BE2C (cell line): Measurements from ENCODE around the gene PNPO. TPM values are rescaled to one million over a fixed set of nuclear protein-coding genes. Genes with fewer than 3 reads are reported as not detected.
A peak's percentile ranks its signal among the peaks of the same experiment; 100 is the strongest.

ENCODE experiments used
- DNase-seq: peaks from one replicate; pipeline ENCODE4 v3.0.0-alpha.2; 2020
- H3K27me3 ChIP-seq: fragments of 250-450 bp; sonication (Bioruptor Pico); 2 replicates; pipeline ENCODE4 v1.5.1; 2020; ENCODE audit warnings: mild to moderate bottlenecking
- H3K36me3 ChIP-seq: fragments of 250-450 bp; sonication (Bioruptor Pico); 2 replicates; pipeline ENCODE4 v1.5.1; 2020; ENCODE audit warnings: mild to moderate bottlenecking
- H3K4me1 ChIP-seq: fragments of 250-450 bp; sonication (Bioruptor Pico); 2 replicates; pipeline ENCODE4 v1.5.1; 2020
- H3K4me3 ChIP-seq: 2 replicates; pipeline ENCODE4 v1.5.1; 2011; ENCODE audit warnings: low read depth, low read length
- H3K9me3 ChIP-seq: fragments of 250-450 bp; sonication (Bioruptor Pico); 2 replicates; pipeline ENCODE4 v1.5.1; 2020
- CTCF ChIP-seq: IDR thresholded peaks from 2 replicates; pipeline ENCODE4 v1.5.1; 2012; ENCODE audit warnings: mild to moderate bottlenecking, low read depth, low read length
- polyA plus RNA-seq: library from polyadenylated mRNA; unstranded; fragments of >200 nt; gene quantifications from one replicate; pipeline ENCODE4 v1.2.1, GENCODE V29; 2012; ENCODE audit warnings: low read depth, missing spikeins; ENCODE audit not compliant: insufficient read length, insufficient read depth

PNPO gene
- polyA plus RNA-seq: 8.7 TPM

DNA sequence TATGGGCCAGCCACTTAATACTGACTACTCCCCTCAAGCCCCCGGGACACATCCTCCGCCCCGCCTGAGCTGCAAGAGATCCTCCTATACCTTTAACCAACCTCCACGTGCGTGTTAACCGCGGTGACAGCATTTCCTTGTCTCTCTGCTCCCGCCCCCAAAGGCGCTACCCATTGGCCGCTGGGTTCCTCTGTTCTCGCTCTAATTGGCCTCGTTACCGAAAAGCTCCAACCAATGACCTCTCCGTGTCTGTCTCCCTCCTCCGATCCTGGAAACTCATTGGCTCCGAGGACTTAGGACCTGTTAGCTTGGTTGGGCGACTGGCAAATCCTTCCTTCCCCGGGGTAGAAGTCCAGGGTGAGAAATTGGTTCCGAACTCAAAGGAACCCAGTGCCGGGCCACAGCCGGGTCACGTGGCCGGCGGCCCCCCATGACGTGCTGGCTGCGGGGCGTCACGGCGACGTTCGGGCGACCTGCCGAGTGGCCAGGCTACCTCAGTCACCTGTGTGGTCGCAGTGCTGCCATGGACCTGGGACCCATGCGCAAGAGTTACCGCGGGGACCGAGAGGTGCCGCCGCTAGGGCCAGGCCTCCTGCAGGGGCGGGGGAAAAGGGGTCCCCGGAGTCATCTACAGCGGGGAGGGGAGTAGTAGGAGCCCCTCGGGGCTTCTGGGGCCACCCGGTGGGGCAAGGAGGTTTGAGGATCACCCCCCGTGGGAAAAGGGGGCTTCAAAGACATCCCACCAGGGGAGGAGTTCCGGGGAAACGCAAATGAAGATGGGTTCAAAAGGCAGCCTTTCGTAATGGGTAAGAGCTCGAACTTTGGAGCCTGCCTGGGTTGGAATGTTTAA is at the start of gene PNPO:
Gene PNPO, plus strand, starts transcription at position 326 of the 850 bp plus-strand sequence. Its CDS starts 105 bp downstream, at position 431.
- H3K9me3 ChIP-seq: 0 out of 2 replicates have a peak, but pooled peaks cover 4% of the 10 kb centered on the region
- peak; percentile 94 for DNase-seq
- TF ChIP-seq CTCF: no peak
- H3K4me1 ChIP-seq: no peaks in the 10 kb centered on the region
- no peaks in the 10 kb centered on the region for H3K27me3 ChIP-seq
- H3K36me3 ChIP-seq: 0 out of 2 replicates have a peak, but pooled peaks cover 2% of the 10 kb centered on the region
- peak within 1 kb of the TSS; percentile 83 for H3K4me3 ChIP-seq

DNA sequence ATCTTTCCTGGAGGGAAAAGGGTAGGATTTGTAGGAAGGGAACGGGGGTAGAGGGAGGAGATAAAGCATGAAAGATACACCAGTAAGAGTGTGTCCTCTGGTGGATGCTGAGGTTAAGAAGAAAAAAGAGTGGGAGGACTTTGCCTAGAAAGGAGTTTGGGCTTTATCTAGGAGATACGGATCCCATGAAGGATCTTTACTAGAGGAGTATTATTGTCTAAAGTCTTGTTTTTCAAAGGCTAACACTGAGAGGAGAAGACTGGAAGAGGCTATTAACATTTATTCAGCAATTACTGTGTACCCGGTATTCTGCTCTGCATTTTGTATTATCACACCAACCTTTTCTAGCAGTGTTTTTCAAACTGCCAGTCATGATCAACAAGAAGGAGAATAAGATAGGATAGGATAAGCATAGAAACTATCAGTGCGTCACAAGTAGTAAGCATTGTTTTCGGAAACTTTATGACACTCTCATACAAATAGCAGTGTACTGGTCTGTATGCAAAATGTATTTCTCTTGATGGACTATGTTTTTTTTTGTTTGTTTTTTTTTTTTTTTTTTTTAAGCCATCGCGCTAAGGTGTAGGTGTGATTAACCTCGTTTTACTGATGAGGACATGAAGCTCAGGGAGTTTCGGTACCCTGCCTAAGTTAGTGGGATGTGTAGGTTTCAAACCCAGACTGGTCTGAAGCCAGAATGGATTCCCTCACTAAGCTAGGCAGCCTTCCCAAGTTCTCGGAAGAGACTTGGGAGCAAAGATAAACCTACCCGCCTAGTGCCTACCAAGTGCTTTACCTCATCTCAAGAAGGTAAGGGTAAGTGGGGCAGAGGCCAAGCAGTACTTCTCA is 46.6 kb upstream of the PNPO start:
- Histone ChIP-seq H3K4me1 (no peaks in the 10 kb centered on the region), H3K4me3 (peak overlapping the region; percentile 95), H3K36me3 (no peaks in the 10 kb centered on the region), H3K9me3 (no peaks in the 10 kb centered on the region), H3K27me3 (peaks cover 4% of the 10 kb centered on the region; the same call in 1 of the 2 replicates)
- TF ChIP-seq CTCF: no peak
- DNase-seq: no peak

- no peaks in the 10 kb centered on the region for H3K36me3 ChIP-seq
- no peaks in the 10 kb centered on the region for H3K4me1 ChIP-seq
- no peak for TF ChIP-seq CTCF
- H3K4me3 ChIP-seq: peak overlapping the region; percentile 95
- no peak for DNase-seq
- peaks cover 4% of the 10 kb centered on the region; the same call in 1 of the 2 replicates for H3K27me3 ChIP-seq
- H3K9me3 ChIP-seq: no peaks in the 10 kb centered on the region
Measured at GRCh38 chr17:47895347-47895855, 46.0 kb upstream of the PNPO start.

GRCh38 chr17:47895856-47896671 is 45.3 kb upstream of the PNPO start, which contains the start of gene SP2:
TSS of gene SP2 (plus strand) at chr17:47896236. CDS start at chr17:47896287, 51 bp downstream.
- H3K4me3 ChIP-seq: peak within 1 kb of the TSS; percentile 95
- peaks cover 4% of the 10 kb centered on the region; the same call in 1 of the 2 replicates for H3K27me3 ChIP-seq
- no peaks in the 10 kb centered on the region for H3K4me1 ChIP-seq
- H3K36me3 ChIP-seq: no peaks in the 10 kb centered on the region
- no peak for TF ChIP-seq CTCF
- peak; percentile 99 for DNase-seq
- no peaks in the 10 kb centered on the region for H3K9me3 ChIP-seq

DNA sequence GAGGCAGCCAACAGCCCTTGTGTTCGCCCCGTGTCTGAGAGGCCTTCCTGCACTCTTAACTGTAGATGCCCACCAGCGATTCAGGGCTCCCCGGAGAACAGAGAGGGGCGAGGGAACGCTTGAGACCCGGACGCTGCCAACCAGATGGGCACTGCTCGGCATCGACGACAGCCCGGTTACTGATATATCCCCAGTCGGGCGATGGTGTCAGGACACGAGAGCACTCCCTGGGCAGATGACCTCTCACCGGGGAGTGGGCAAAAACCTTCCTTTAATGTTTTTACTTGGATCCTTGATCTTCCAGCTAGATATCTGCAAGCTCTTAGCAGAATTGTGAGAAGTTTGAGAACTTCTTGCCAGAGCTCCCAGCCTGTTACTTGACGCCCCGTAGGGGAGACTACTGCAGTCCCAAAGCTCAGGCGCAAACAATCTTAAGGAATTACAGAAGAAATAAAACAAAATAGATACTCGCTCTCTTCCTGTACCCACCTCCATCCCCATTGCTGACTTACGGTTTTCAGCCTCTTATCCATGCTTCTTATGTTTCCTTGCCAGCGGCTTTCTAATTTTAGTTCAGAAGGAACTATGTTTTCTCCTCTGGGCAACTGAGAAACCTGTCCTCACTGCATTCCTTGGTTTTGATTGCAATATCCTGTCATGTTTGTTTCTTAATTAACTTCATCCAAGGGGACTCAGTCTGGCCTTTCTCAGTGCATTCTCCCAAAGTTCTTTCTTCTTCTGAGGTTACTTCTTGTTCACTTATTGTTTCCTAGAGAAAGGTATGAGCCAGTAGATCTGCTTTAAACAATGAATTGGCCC is 44.5 kb upstream of the PNPO start:
- Histone ChIP-seq H3K9me3 (no peaks in the 10 kb centered on the region), H3K4me1 (no peaks in the 10 kb centered on the region), H3K36me3 (no peaks in the 10 kb centered on the region), H3K4me3 (peak overlapping the region; percentile 91), H3K27me3 (peaks cover under 1% of the 10 kb centered on the region; the same call in 1 of the 2 replicates)
- TF ChIP-seq CTCF: no peak
- DNase-seq: no peak
